Colonic mucosa (tissue), 4 donors: Measurements from ENCODE around the gene MCM5. TPM values are rescaled to one million over a fixed set of nuclear protein-coding genes. Genes with fewer than 3 reads are reported as not detected.

Source experiments
- DNase-seq: peaks from one replicate; pipeline ENCODE4 v3.0.0-alpha.2; 2020
- H3K27ac ChIP-seq: fragments of 200-600 bp; one replicate; pipeline ENCODE4 v1.8.0; 2021
- H3K27me3 ChIP-seq: fragments of 200-600 bp; one replicate; pipeline ENCODE4 v1.8.0; 2021
- H3K36me3 ChIP-seq: fragments of 200-600 bp; one replicate; pipeline ENCODE4 v1.8.0; 2021
- H3K4me1 ChIP-seq: fragments of 200-600 bp; one replicate; pipeline ENCODE4 v1.8.0; 2021; ENCODE audit warnings: mild to moderate bottlenecking
- H3K4me3 ChIP-seq: fragments of 200-600 bp; one replicate; pipeline ENCODE4 v1.8.0; 2021
- H3K9ac ChIP-seq, 2 donors: one replicate each; pipeline ENCODE4 v1.7.0; 2013; ENCODE audit warnings: control low read depth in 2 of 2, low read depth in 2 of 2, low read length in 2 of 2
- H3K9me3 ChIP-seq: fragments of 200-600 bp; one replicate; pipeline ENCODE4 v1.8.0; 2021
- CTCF ChIP-seq: fragments of 200-600 bp; IDR thresholded peaks from one replicate; pipeline ENCODE4 v1.8.0; 2022; ENCODE audit warnings: antibody characterized with exemption, mild to moderate bottlenecking
- intact Hi-C: fragments of 100-400 bp; cut with DNase I; formaldehyde crosslinking; loops from one replicate; pipeline ENCODE4 v1.14.1; 2022
- total RNA-seq, 2 donors: library from RNA; stranded (reverse); fragmentation: NEBNext Ultra II Directional in 1 of 2; extraction: Animal tissue kit (Norgen Biotek cat#: 25700) in 1 of 2; gene quantifications; one replicate each; pipeline ENCODE4 v1.2.1, GENCODE V29; 2021
- donor health status: healthy.
- donor health status: DM: no; HTN: no; CAD: no.
- donor health status: DM: no; HTN: no; CAD: no.

The MCM5 gene
- total RNA-seq, 2 donors from 2014 or later, result 33.0 to 120 TPM

DNA sequence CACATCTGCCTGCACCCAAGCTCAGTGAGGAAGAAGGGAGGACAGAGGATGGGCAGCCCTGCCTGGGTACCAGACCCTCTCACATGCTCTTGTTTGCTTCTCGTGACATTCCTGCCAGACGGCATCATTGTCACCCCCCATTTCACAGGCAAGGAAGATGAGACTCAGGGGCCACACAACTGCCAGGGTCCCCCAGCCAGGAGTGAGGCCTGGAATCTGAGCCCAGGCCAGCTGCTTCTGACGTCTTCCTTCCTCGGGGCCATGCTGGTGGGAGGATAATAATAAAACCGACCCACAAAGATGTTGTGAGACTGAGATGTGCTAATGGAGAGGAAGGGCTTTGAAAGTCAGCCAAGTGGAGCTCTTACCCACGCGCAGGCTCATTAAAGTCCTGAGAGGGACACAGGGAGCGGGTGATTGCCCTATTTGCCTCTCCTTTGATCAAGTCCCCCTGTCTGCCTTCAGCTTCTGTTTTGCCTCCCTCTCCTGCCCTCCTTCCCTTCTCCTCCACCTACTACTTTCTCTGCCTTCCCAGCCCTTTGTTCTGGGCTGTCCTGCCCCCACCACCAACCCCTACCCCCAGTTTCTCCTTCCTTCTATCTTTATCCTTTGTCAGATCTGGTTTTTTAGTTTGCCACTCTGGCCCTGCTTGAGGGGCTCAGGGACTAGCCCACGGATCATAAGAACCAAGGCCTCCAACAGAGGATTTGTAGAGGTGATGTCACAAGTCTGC is 62.7 kb downstream of the MCM5 start:
- Histone ChIP-seq H3K36me3 (no peaks in the 10 kb centered on the region), H3K4me3 (no peak overlapping the region), H3K9ac (no peak overlapping the region), H3K4me1 (peaks cover 3% of the 10 kb centered on the region), H3K27me3 (no peaks in the 10 kb centered on the region), H3K27ac (no peak overlapping the region), H3K9me3 (no peaks in the 10 kb centered on the region)
- no peak for TF ChIP-seq CTCF
- intact Hi-C loops, result no loop called here
- no peak for DNase-seq

- no peaks in the 10 kb centered on the region for H3K36me3 ChIP-seq
- TF ChIP-seq CTCF, result no peak
Observed at GRCh38 chr22:35463231-35463933, 63.4 kb downstream of the MCM5 start.

GRCh38 chr22:35464399-35464798 is 64.5 kb downstream of the MCM5 start:
- intact Hi-C loops, result no loop called here
- TF ChIP-seq CTCF, result no peak
- Histone ChIP-seq H3K9me3 (no peaks in the 10 kb centered on the region), H3K36me3 (no peaks in the 10 kb centered on the region), H3K27me3 (no peaks in the 10 kb centered on the region), H3K4me3 (no peak overlapping the region), H3K4me1 (peaks cover 7% of the 10 kb centered on the region), H3K9ac (no peak overlapping the region), H3K27ac (no peak overlapping the region)
- no peak for DNase-seq

More at GRCh38 chr22:35463231-35463933, 63.4 kb downstream of the MCM5 start:
- no peaks in the 10 kb centered on the region for H3K9me3 ChIP-seq
- no peaks in the 10 kb centered on the region for H3K27me3 ChIP-seq
- H3K4me3 ChIP-seq, result no peak overlapping the region
- intact Hi-C loops, result no loop called here
- H3K9ac ChIP-seq, result no peak overlapping the region
- DNase-seq, result no peak
- H3K27ac ChIP-seq, result no peak overlapping the region
- peaks cover 7% of the 10 kb centered on the region for H3K4me1 ChIP-seq

GRCh38 chr22:35465109-35465701 is 65.3 kb downstream of the MCM5 start:
- H3K9me3 ChIP-seq, result no peaks in the 10 kb centered on the region
- H3K4me3 ChIP-seq, result no peak overlapping the region
- peaks cover 7% of the 10 kb centered on the region for H3K4me1 ChIP-seq
- DNase-seq, result no peak
- no peaks in the 10 kb centered on the region for H3K36me3 ChIP-seq
- intact Hi-C loops, result no loop called here
- H3K27ac ChIP-seq, result no peak overlapping the region
- no peak for TF ChIP-seq CTCF
- H3K27me3 ChIP-seq, result no peaks in the 10 kb centered on the region
- H3K9ac ChIP-seq, result no peak overlapping the region

GRCh38 chr22:35467681-35468434 is 67.9 kb downstream of the MCM5 start:
- Histone ChIP-seq H3K9ac (peak overlapping the region; percentile 39 to 64), H3K27ac (peak overlapping the region; percentile 78), H3K4me3 (no peak overlapping the region), H3K9me3 (no peaks in the 10 kb centered on the region), H3K27me3 (no peaks in the 10 kb centered on the region), H3K36me3 (no peaks in the 10 kb centered on the region), H3K4me1 (peaks cover 7% of the 10 kb centered on the region)
- peak; percentile 76 for DNase-seq
- TF ChIP-seq CTCF, result no peak
- intact Hi-C loops, result no loop called here
